Measurements from ENCODE around the gene IFITM10.
"Not testable (repeated sequence)": the region's sequence is repeated elsewhere in the genome, so short reads cannot be mapped to it uniquely, and the experiment has no call there.

The IFITM10 gene

GRCh38 chr11:1777737-1778136, 27.3 kb upstream of the IFITM10 start:
- no peak for DNase-seq

- DNase-seq, result no peak
Measured at GRCh38 chr11:1776944-1777715, 26.7 kb upstream of the IFITM10 start.

GRCh38 chr11:1776331-1776851, 26.0 kb upstream of the IFITM10 start:
- no peak for DNase-seq

- no peak for DNase-seq
Measured at GRCh38 chr11:1774886-1775285, 24.5 kb upstream of the IFITM10 start.

GRCh38 chr11:1773994-1774550, 23.7 kb upstream of the IFITM10 start:
- no peak for DNase-seq

GRCh38 chr11:1773131-1773993, 23.0 kb upstream of the IFITM10 start:
- no peak for DNase-seq

GRCh38 chr11:1772270-1773130, 22.1 kb upstream of the IFITM10 start:
- no peak for DNase-seq

GRCh38 chr11:1771700-1772099, 21.3 kb upstream of the IFITM10 start:
- DNase-seq, result no peak

GRCh38 chr11:1771273-1771672, 20.9 kb upstream of the IFITM10 start:
- no peak for DNase-seq

GRCh38 chr11:1770528-1770927, 20.1 kb upstream of the IFITM10 start:
- no peak for DNase-seq

- DNase-seq, result no peak
Measured at GRCh38 chr11:1770061-1770460, 19.7 kb upstream of the IFITM10 start.

GRCh38 chr11:1769304-1769936, 19.0 kb upstream of the IFITM10 start:
- DNase-seq, result not testable (repeated sequence)

- DNase-seq, result no peak
Measured at GRCh38 chr11:1768141-1768469, 17.7 kb upstream of the IFITM10 start.

- DNase-seq, result no peak
Measured at GRCh38 chr11:1767399-1768140, 17.2 kb upstream of the IFITM10 start.

GRCh38 chr11:1766719-1767398, 16.5 kb upstream of the IFITM10 start:
- no peak for DNase-seq

GRCh38 chr11:1765871-1766718, 15.7 kb upstream of the IFITM10 start:
- DNase-seq, result no peak

- DNase-seq, result peak; percentile 84
Measured at GRCh38 chr11:1763796-1764661, 13.6 kb upstream of the IFITM10 start, which contains the start of gene CTSD. TSS of gene CTSD (minus strand) at chr11:1763927. CDS start at chr11:1763859, 68 bp downstream.

GRCh38 chr11:1763336-1763795, 13.0 kb upstream of the IFITM10 start:
- DNase-seq, result no peak
